ENCODE results near the gene C2CD4D.

GRCh38 chr1:151868486-151868885, 28.9 kb upstream of the C2CD4D start:
- TF ChIP-seq CTCF (IDR thresholded peaks at IDR 0.05 in 2 of 3, conservative IDR thresholded peaks at IDR 0.05 in 1 of 3; ENCODE audit: borderline replicate concordance in 1 of 3, insufficient read depth in 1 of 3, low read depth in 2 of 3, low read length in 2 of 3) (no peak), CEBPB (IDR thresholded peaks at IDR 0.05; ENCODE audit: low read depth) (no peak), ZNF274 (IDR thresholded peaks at IDR 0.05; ENCODE audit: low read depth, low read length) (no peak), REST (IDR thresholded peaks at IDR 0.05; ENCODE audit: low read depth) (no peak), POLR2A (IDR thresholded peaks at IDR 0.05; ENCODE audit: borderline replicate concordance, extremely low read depth, insufficient read depth, insufficient read length) (no peak), YY1 (IDR thresholded peaks at IDR 0.05; ENCODE audit: extremely low read depth, insufficient replicate concordance, low read depth, low read length) (no peak), TCF7L2 (IDR thresholded peaks at IDR 0.05; ENCODE audit: borderline replicate concordance, extremely low read depth, insufficient read depth, insufficient read length) (no peak), EZH2 (IDR thresholded peaks at IDR 0.05) (no peak)
